Liver (tissue), 9 donors: Measurements from ENCODE around the gene MMP19. TPM values are rescaled to one million over a fixed set of nuclear protein-coding genes. Genes with fewer than 3 reads are reported as not detected.

Experiments used
- DNase-seq: peaks from one replicate; pipeline ENCODE4 v3.0.0-alpha.2; 2017; ENCODE audit warnings: low spot score
- H3K27ac ChIP-seq, 2 donors: one replicate each; pipeline ENCODE4 v1.7.0; 2013; ENCODE audit warnings: inconsistent platforms in 2 of 2, low read length in 2 of 2, control low read depth in 1 of 2, low read depth in 1 of 2, mild to moderate bottlenecking in 1 of 2
- H3K27me3 ChIP-seq, 4 donors: one replicate each; pipeline versions ENCODE4 v1.6.1 to v1.7.0; 2013; ENCODE audit warnings: low read length in 3 of 4, inconsistent platforms in 1 of 4, mild to moderate bottlenecking in 1 of 4, moderate library complexity in 1 of 4; ENCODE audit not compliant: control insufficient read depth in 4 of 4, insufficient read depth in 4 of 4
- H3K36me3 ChIP-seq, 4 donors: one replicate each; pipeline versions ENCODE4 v1.6.1 to v1.7.0; 2013; ENCODE audit warnings: low read length in 3 of 4, mild to moderate bottlenecking in 3 of 4, low read depth in 1 of 4, moderate library complexity in 1 of 4; ENCODE audit not compliant: control insufficient read depth in 4 of 4, insufficient read depth in 3 of 4
- H3K4me1 ChIP-seq, 4 donors: one replicate each; pipeline versions ENCODE4 v1.6.1 to v1.7.0; 2013; ENCODE audit warnings: low read length in 3 of 4, mild to moderate bottlenecking in 3 of 4, moderate library complexity in 1 of 4; ENCODE audit not compliant: control insufficient read depth in 4 of 4, insufficient read depth in 4 of 4
- H3K4me3 ChIP-seq, 3 donors: one replicate each; pipeline versions ENCODE4 v1.6.1 to v1.7.0; 2013; ENCODE audit warnings: low read length in 3 of 3, control low read depth in 1 of 3, low read depth in 1 of 3, mild to moderate bottlenecking in 1 of 3
- H3K9ac ChIP-seq, 2 donors: one replicate each; pipeline ENCODE4 v1.7.0; 2013; ENCODE audit warnings: low read length in 2 of 2, mild to moderate bottlenecking in 2 of 2, moderate library complexity in 2 of 2, control low read depth in 1 of 2, low read depth in 1 of 2
- H3K9me3 ChIP-seq, 4 donors: one replicate each; pipeline versions ENCODE4 v1.6.1 to v1.7.0; 2013; ENCODE audit warnings: low read length in 3 of 4; ENCODE audit not compliant: control insufficient read depth in 4 of 4
- EGR1 ChIP-seq, 2 donors: IDR thresholded peaks; 2 replicates each; pipeline ENCODE4 v1.6.1; 2016 to 2018; ENCODE audit warnings: antibody characterized with exemption in 2 of 2, low read depth in 2 of 2
- FOXA1 ChIP-seq: IDR thresholded peaks from 2 replicates; pipeline ENCODE4 v1.6.1; 2016; ENCODE audit warnings: antibody characterized with exemption
- GABPA ChIP-seq, 2 donors: IDR thresholded peaks in 1 of 2; conservative IDR thresholded peaks in 1 of 2; 2 replicates each; pipeline ENCODE4 v1.6.1; 2016; ENCODE audit warnings: antibody characterized with exemption in 2 of 2, mild to moderate bottlenecking in 1 of 2, moderate library complexity in 1 of 2
- HNF4A ChIP-seq, 2 donors: conservative IDR thresholded peaks; 2 replicates each; pipeline ENCODE4 v1.6.1; 2016; ENCODE audit warnings: antibody characterized with exemption in 2 of 2, mild to moderate bottlenecking in 2 of 2
- JUND ChIP-seq, 2 donors: IDR thresholded peaks; 2 replicates each; pipeline ENCODE4 v1.6.1; 2016; ENCODE audit warnings: antibody characterized with exemption in 2 of 2
- MAX ChIP-seq: IDR thresholded peaks from 2 replicates; pipeline ENCODE4 v1.6.1; 2016; ENCODE audit warnings: antibody characterized with exemption
- NR2F2 ChIP-seq: IDR thresholded peaks from 2 replicates; pipeline ENCODE4 v1.6.1; 2016; ENCODE audit warnings: antibody characterized with exemption
- RAD21 ChIP-seq, 2 donors: IDR thresholded peaks; 2 replicates each; pipeline ENCODE4 v1.6.1; 2016; ENCODE audit warnings: antibody characterized with exemption in 2 of 2, mild to moderate bottlenecking in 2 of 2
- RXRA ChIP-seq, 2 donors: IDR thresholded peaks; 2 replicates each; pipeline ENCODE4 v1.6.1; 2017 to 2018; ENCODE audit warnings: antibody characterized with exemption in 2 of 2, mild to moderate bottlenecking in 1 of 2
- SP1 ChIP-seq: IDR thresholded peaks from 2 replicates; pipeline ENCODE4 v1.6.1; 2018; ENCODE audit warnings: antibody characterized with exemption, mild to moderate bottlenecking
- TAF1 ChIP-seq: conservative IDR thresholded peaks from 2 replicates; pipeline ENCODE4 v1.6.1; 2016; ENCODE audit warnings: antibody characterized with exemption, mild to moderate bottlenecking
- YY1 ChIP-seq: IDR thresholded peaks from 2 replicates; pipeline ENCODE4 v1.6.1; 2016; ENCODE audit warnings: antibody characterized with exemption, mild to moderate bottlenecking
- WGBS: extraction: QIAGEN DNeasy Blood & Tissue Kit; methylation state at CpG from one replicate; pipeline ENCODE4 v1.1.7; 2013; 5-methylcytosine and 5-hydroxymethylcytosine counted together
- polyA plus RNA-seq, 2 donors: library from polyadenylated mRNA; stranded (reverse) in 1 of 2; unstranded in 1 of 2; fragments of 200-250 nt in 1 of 2; fragments of >200 nt in 1 of 2; fragmentation: Nextera tagmentation in 1 of 2; extraction: Ambion mirVana in 1 of 2; gene quantifications; one replicate each; pipeline versions ENCODE4 v1.2.1 to v1.2.3, GENCODE V29; 2013 to 2015
- total RNA-seq, 2 donors: library from RNA; depleted of rRNA; stranded (reverse); fragments of >200 nt; gene quantifications; one replicate each; pipeline ENCODE4 v1.2.3, GENCODE V29; 2014
- TF ChIP-seq, protein P1 (sequence below): IDR thresholded peaks from 2 replicates; pipeline ENCODE4 v1.6.1; 2016; ENCODE audit warnings: antibody characterized with exemption, mild to moderate bottlenecking
- TF ChIP-seq, protein P2 (sequence below): IDR thresholded peaks from 2 replicates; pipeline ENCODE4 v1.6.1; 2016; ENCODE audit warnings: antibody characterized with exemption
- TF ChIP-seq, protein P3 (sequence below): fragments of 150-350 bp; IDR thresholded peaks from 2 replicates; pipeline ENCODE4 v1.5.1; 2017; ENCODE audit warnings: improper control_type of control experiment, low read depth, low read length; ENCODE audit not compliant: missing input control
- TF ChIP-seq, protein P4 (sequence below): IDR thresholded peaks from 2 replicates; pipeline ENCODE4 v1.6.1; 2016; ENCODE audit warnings: antibody characterized with exemption
- donor health status: healthy.
- donor health status: healthy.
- donor health status: healthy.
- donor health status: healthy.
- donor health status: healthy.

MMP19 gene
- total and polyA plus RNA-seq, 4 donors = 1.1 to 2.4 (median 1.4) TPM

DNA sequence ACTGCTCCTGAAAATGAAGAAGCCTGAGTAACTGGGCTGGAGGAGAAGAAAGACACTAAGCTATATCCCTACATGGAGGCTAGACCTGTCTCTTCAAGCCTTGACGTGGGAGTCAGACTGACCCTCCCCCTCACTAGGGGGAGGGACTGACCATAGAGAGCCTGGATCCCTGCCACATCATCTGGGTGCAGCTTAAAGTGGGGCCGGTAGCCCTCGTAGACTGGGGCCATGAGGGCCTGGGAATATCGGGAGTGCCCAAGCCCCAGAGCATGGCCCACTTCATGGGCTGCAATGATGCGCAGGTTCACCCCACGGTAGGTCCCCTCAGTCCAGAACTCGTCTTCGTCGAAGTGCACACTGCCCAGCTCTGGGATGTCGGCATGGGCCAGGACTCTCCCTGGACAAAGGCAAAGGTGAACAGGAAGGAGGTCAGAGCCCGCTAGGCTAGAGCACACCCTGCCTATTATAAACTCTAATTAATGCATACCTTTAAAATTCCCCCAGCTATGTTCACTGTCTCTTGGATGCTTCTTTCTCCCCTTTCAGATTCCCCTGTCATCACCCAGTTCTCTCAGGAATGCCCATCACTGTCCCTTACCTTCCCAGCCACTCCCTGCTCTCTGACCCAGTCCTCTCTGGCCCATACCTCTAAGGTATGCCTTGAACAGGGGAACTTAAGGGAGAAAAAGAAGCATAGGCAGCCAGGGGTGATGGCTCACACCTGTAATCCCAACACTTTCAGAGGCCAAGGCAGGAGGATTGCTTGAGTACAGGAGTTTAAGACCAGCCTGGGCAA lies 3.2 kb downstream of the MMP19 start:
- WGBS = 90% methylated on average over 11 of the region's 11 CpGs
- Histone ChIP-seq H3K4me1 (no peaks in the 10 kb centered on the region), H3K4me3 (no peak overlapping the region)

GRCh38 chr12:55838361-55838760 lies 4.4 kb downstream of the MMP19 start:
- TF ChIP-seq HNF4A (conservative IDR thresholded peaks at IDR 0.05) (no peak), GABPA (IDR thresholded peaks at IDR 0.05 in 1 of 2, conservative IDR thresholded peaks at IDR 0.05 in 1 of 2) (no peak), RAD21 (IDR thresholded peaks at IDR 0.05) (no peak), TAF1 (no peak), RXRA (IDR thresholded peaks at IDR 0.05) (no peak)
- TF ChIP-seq, protein P1, sequence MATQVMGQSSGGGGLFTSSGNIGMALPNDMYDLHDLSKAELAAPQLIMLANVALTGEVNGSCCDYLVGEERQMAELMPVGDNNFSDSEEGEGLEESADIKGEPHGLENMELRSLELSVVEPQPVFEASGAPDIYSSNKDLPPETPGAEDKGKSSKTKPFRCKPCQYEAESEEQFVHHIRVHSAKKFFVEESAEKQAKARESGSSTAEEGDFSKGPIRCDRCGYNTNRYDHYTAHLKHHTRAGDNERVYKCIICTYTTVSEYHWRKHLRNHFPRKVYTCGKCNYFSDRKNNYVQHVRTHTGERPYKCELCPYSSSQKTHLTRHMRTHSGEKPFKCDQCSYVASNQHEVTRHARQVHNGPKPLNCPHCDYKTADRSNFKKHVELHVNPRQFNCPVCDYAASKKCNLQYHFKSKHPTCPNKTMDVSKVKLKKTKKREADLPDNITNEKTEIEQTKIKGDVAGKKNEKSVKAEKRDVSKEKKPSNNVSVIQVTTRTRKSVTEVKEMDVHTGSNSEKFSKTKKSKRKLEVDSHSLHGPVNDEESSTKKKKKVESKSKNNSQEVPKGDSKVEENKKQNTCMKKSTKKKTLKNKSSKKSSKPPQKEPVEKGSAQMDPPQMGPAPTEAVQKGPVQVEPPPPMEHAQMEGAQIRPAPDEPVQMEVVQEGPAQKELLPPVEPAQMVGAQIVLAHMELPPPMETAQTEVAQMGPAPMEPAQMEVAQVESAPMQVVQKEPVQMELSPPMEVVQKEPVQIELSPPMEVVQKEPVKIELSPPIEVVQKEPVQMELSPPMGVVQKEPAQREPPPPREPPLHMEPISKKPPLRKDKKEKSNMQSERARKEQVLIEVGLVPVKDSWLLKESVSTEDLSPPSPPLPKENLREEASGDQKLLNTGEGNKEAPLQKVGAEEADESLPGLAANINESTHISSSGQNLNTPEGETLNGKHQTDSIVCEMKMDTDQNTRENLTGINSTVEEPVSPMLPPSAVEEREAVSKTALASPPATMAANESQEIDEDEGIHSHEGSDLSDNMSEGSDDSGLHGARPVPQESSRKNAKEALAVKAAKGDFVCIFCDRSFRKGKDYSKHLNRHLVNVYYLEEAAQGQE = no peak
- TF ChIP-seq, protein P2, sequence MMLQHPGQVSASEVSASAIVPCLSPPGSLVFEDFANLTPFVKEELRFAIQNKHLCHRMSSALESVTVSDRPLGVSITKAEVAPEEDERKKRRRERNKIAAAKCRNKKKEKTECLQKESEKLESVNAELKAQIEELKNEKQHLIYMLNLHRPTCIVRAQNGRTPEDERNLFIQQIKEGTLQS = no peak
- TF ChIP-seq, protein P3, sequence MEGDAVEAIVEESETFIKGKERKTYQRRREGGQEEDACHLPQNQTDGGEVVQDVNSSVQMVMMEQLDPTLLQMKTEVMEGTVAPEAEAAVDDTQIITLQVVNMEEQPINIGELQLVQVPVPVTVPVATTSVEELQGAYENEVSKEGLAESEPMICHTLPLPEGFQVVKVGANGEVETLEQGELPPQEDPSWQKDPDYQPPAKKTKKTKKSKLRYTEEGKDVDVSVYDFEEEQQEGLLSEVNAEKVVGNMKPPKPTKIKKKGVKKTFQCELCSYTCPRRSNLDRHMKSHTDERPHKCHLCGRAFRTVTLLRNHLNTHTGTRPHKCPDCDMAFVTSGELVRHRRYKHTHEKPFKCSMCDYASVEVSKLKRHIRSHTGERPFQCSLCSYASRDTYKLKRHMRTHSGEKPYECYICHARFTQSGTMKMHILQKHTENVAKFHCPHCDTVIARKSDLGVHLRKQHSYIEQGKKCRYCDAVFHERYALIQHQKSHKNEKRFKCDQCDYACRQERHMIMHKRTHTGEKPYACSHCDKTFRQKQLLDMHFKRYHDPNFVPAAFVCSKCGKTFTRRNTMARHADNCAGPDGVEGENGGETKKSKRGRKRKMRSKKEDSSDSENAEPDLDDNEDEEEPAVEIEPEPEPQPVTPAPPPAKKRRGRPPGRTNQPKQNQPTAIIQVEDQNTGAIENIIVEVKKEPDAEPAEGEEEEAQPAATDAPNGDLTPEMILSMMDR = no peak
- TF ChIP-seq, protein P4, sequence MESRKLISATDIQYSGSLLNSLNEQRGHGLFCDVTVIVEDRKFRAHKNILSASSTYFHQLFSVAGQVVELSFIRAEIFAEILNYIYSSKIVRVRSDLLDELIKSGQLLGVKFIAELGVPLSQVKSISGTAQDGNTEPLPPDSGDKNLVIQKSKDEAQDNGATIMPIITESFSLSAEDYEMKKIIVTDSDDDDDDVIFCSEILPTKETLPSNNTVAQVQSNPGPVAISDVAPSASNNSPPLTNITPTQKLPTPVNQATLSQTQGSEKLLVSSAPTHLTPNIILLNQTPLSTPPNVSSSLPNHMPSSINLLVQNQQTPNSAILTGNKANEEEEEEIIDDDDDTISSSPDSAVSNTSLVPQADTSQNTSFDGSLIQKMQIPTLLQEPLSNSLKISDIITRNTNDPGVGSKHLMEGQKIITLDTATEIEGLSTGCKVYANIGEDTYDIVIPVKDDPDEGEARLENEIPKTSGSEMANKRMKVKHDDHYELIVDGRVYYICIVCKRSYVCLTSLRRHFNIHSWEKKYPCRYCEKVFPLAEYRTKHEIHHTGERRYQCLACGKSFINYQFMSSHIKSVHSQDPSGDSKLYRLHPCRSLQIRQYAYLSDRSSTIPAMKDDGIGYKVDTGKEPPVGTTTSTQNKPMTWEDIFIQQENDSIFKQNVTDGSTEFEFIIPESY = no peak
- no peaks in the 10 kb centered on the region for H3K4me1 ChIP-seq
- no peak overlapping the region for H3K27ac ChIP-seq
- H3K9me3 ChIP-seq = no peaks in the 10 kb centered on the region
- whole genome bisulfite sequencing = 95% methylated on average over 3 of the region's 3 CpGs
- DNase-seq = no peak
- no peak overlapping the region for H3K4me3 ChIP-seq
- no peaks in the 10 kb centered on the region for H3K36me3 ChIP-seq
- no peak overlapping the region for H3K9ac ChIP-seq
- H3K27me3 ChIP-seq = no peaks in the 10 kb centered on the region

More for the DNA sequence above, 3.2 kb downstream of the MMP19 start:
- no peak overlapping the region for H3K9ac ChIP-seq
- DNase-seq = no peak
- TF ChIP-seq MAX = no peak
- no peak for TF ChIP-seq YY1
- TF ChIP-seq, protein P2 = no peak
- TF ChIP-seq, protein P1 = no peak
- TF ChIP-seq NR2F2 = no peak
- no peak for TF ChIP-seq HNF4A (conservative IDR thresholded peaks at IDR 0.05)
- TF ChIP-seq JUND (IDR thresholded peaks at IDR 0.05) = no peak
- TF ChIP-seq SP1 = no peak
- no peak for TF ChIP-seq FOXA1
- TF ChIP-seq EGR1 (IDR thresholded peaks at IDR 0.05; ENCODE audit: low read depth in 2 of 2) = no peak
- no peaks in the 10 kb centered on the region for H3K9me3 ChIP-seq
- H3K36me3 ChIP-seq = no peaks in the 10 kb centered on the region
- no peak overlapping the region for H3K27ac ChIP-seq
- no peaks in the 10 kb centered on the region for H3K27me3 ChIP-seq
